ENCODE results near the gene FAM170B.

FAM170B gene

DNA sequence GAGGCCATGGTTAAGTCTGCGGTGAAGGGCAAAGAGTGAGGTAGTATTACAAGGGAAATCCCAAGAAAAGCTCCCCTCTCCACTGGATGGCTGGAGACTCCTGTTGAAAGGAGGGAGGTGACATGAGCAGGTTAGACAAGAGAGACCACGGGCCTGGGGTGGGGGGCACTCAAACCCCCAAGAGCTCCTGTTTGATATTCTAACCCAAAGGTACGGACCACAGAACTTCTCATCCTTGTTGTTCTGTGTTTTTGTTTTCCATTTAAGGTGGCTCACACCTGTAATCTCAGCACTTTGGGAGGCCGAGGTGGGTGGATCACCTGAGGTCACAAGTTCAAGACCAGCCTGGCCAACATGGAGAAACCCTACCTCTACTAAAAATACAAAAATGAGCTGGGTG, 30.1 kb downstream of the FAM170B start:
- no peak for DNase-seq (ENCODE audit: low read depth)

DNA sequence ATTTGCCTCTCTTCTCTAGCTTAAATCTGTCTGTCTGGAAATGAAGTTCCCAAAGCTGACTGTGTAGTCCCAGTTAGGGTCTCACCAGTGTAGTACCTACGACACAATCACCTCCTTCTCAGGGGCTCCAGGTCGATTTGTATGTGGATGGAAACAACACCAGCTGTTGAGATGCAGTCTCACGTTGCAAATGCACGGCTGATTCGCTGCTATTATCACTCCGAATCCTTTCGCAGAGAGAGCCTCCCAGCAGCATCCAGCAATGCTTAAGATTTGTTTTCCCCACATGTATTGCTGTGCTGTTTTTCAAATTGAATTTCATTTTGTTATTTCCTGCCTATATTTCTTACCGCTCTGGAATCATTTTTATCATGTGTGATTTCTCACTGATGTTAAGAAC, 34.8 kb downstream of the FAM170B start:
- no peak for DNase-seq (ENCODE audit: low read depth)

DNA sequence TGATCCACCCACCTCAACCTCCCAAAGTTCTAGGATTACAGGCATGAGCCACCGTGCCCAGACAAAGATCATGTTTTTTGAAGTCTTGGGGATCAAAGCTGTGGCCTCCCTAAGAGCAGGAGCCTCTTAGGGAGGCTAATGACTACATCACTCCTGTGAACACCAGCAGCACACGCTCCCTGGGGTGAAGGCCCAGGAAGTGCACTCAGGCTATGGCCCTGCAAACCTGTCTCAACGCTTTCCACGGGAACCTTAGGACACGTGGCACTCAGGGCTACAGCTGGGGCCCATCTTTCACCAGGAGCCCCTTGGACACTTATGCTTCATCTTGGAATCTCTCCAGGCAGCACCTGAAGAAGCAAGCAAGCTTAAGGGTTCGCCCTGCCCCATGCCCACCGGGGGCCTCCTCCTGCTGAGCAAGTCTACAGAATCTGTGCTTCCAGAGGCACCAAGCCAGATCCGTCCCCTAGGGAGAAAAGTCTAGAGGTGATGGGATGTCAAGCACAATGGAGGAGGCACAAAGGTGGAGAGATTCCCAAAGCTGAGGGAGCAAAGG, 36.9 kb downstream of the FAM170B start:
- no peak for DNase-seq (ENCODE audit: low read depth)

DNA sequence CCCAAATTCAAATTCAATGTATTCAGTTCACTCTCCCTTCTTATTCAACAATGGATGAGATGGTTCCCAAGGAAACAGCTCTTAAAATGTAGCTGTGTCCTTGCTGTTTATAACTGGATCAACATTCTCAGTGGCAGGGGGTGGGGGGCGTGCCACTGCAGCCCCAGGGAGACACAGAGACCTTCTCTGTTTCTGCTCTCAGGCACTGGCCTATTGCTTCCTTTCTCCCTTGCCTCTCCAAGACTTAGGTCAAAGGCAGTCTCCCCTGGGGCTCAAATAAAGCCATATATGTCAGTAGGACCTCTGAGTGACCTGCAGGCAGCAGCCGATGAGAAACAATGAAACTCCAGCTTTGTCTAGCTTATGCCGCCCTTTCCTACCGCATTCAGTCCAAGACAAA, 39.2 kb downstream of the FAM170B start:
- DNase-seq (ENCODE audit: low read depth), result no peak

DNA sequence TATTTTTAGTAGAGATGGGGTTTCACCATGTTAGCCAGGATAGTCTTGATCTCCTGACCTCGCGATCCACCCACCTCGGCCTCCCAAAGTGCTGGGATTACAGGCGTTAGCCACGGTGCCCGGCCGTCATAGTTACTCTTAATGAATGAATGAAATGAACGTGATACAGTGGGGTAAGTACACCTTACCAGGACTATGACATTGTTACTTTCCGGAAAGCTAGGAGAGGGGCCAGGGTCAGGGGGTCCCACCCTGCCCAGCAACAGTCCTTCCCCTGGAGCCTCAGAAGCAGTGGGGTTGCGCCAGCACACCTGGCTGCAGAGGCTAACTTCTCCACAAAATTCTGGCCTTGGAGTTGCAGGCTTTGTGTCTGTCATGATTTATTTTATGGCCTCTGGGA, 39.9 kb downstream of the FAM170B start:
- no peak for DNase-seq (ENCODE audit: low read depth)

DNA sequence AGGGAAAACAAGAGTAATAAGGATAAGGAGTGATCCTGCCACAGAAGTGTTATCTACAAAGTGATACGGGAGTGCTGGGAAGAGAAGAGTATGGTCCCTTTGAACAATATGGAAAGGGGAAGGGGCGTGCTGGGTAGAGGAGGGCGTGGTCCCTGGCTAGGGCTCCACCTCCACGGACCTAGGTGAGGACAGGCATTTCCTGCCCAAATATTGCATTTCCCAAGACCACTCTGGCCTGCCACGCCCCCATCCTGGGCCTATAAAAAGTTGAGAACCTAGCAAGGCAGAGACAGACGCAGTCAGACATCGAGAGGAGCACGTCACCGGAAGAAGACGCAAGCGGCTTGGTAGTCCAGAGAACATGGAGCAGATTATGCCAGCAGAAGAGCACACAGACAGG, 41.3 kb downstream of the FAM170B start:
- no peak for DNase-seq (ENCODE audit: low read depth)

DNA sequence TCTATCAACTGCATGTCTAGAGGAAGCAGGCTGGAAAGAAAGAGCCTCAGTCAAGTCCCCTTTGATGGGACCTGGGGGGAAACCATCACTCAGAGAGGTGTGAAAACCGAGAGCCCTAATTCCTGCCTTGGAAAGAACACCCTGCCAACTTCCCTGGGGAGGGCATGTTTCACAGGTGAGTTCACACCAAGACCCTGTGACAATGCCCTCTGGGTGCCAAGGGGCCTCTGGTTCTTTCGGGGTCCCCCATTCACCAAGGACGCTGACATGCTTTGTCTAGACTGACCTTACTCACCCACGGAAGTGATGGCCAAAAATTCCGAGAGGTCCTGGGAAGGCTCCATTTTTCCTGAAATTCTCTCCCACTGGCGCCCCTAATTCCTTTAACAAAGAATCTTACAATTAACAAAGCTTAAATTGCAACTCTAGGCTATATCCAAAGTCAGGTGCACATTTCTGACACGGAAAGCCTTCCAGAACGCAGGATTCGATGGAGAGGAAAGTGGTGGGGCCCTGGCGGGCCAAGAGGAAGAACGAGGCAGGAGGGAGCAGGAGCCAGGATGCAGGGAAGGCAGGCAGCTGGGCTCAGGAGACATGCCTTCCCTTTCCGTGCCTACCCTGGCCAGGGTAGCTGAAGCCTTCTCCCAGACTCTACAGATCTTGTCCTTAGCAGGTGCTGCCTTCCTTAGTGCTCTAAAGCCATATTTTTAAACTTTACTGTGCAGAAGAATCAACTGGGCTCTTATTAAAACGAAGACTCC, 42.2 kb downstream of the FAM170B start:
- DNase-seq (ENCODE audit: low read depth), result no peak

DNA sequence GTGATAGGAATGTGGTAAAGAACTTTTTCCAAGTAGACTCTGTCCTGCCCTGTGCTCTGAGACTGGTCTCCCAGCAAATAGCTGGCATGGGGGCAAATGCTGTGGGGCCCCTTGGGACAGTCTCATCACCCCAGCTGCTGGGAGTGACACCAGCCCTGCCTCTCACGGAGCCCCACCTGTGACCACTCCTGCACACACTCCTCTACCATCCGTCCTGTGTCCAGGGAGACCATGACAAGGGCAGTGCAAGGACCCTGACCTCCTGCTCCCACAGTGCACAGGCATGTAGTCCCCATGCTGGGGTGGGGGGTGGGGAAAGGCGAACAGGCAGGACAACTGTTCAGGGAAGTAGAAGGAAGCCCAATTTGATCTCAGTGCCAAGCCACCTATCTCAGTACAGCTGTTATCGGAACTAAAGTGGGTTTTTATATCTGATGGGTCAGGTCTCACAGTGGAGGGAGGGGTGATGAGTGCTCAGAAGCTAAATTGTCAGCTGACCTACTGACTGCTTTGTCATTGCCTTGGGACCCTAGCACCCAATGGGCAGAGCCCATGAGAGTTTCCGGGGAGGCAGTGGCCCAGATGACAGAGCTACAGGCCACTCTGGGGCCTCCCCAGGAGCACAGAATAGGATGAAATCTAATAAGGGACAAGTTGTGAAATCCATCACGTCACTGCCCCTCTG, 43.0 kb downstream of the FAM170B start:
- no peak for DNase-seq (ENCODE audit: low read depth)

DNA sequence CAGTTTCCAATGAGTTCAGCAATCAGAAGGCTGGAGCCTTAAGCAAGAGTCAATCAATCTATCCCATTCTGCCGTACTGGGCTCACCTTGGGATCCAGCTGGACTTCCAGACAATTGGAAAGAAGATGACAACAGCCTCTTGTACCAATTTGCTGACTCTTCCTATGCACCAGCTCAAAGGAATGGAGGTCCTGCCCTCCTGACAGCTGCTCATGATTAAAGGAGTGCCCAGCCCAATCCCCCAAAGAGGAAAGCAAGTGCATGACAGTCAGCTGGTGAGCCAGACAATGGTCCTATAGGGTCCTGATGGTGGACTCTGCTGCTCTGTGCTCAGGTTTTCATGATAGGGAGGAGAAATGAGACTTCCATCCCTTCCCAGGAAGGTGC, 43.6 kb downstream of the FAM170B start:
- DNase-seq (ENCODE audit: low read depth), result no peak

DNA sequence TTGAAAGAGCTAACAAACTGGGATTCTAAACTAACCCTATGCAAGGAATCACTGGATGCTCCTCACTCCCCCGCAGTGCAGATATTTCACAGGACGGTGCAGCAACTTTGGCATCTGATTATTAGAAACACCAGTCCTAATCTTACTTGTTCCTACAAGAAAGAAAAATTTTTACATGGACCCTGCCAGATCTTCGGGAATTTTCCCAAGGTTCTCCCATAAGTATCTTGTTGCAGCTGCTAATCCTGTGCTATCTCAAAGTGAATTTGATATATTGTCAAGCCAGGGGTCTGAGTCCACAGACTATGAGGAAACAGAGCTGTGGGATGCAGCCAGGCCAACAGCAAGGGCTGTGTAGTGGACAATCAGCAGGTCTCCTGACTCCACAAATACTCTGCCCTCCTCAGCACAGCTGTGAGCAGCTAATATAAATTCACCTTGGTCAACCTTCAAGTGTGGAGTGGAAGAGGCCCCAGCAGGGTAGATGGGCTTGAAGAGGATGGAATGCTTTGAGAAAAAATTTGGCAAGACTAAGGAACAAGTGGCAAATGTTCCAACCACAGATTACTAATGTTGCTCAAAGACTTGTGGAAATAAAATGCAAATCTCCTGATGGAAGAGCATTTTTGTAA, 44.1 kb downstream of the FAM170B start:
- no peak for DNase-seq (ENCODE audit: low read depth)

DNA sequence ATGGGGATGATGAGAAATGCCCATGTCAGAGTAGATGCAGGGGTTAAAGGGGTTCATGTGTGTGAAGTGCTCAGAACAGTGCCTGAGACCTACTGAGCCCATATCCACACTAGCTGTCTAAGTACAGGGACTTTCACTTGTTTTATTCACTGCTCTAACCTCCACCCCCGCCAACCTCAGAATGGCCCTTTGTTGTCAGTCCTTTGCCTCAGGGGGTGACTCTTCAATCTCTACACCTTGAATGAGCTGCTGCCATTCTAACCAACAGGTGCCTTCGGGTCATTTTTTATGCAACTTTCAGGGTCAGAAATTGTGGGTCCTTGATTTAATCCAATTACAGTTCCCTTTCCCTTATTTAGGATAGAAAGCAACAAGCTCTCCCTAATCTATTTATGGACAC, 44.7 kb downstream of the FAM170B start:
- DNase-seq (ENCODE audit: low read depth), result no peak

DNA sequence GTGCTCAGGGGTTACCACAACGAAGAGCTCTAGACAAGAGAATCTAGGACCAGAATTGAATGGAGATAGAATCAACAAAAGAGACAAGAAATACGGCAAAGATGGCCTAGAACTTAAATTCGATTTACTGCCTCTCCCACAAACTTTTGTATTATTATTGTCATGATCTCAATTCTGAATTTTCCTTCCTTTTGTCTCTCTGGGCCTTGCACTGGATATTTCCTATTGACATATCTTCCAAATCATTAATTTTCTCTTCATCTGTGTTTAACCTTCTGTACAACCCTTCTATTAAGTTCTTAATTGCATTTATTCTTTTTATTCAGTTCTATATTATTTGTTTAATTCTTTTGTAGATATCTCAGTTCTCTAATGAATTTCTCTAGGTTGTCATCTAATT, 46.9 kb downstream of the FAM170B start:
- DNase-seq (ENCODE audit: low read depth), result no peak

DNA sequence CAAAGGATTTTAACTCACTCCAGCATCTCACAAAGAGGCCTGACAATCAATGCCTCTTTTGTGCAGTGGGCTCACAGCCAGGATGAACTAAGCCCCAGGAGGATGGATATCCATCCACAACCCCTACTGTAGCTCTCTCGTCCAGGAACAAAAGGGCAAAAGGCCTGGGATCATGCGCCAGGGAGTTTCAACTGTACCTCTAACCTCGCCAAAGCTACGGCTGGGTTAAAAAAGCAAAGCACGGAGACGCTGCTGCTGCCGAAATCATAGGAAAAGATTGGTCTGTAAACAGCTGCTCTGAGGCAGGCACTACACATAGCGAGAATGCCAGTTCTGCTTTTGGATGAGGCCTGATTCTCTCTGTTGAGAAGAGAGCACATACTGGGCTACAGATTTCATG, 50.6 kb downstream of the FAM170B start:
- no peak for DNase-seq (ENCODE audit: low read depth)

DNA sequence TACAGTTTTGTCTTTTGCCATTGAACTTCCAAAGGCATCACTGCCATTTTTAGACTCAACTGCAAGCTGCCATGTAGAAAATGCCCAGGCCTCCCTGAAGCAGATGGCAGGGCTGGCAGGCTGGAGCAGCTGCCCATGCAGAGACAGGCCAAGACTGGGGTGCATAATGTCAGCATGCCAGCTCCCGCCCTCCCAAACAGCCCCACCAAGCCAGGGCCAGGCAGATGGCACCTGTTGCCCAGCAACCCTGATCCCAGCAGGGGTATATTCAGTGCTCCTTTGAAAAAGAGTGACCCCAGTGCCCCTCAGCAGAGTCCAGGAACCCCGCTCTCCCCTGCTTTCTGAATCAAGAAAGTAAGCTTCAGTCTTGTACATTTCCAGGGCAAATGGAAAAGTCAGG, 51.1 kb downstream of the FAM170B start:
- DNase-seq (ENCODE audit: low read depth), result no peak

DNA sequence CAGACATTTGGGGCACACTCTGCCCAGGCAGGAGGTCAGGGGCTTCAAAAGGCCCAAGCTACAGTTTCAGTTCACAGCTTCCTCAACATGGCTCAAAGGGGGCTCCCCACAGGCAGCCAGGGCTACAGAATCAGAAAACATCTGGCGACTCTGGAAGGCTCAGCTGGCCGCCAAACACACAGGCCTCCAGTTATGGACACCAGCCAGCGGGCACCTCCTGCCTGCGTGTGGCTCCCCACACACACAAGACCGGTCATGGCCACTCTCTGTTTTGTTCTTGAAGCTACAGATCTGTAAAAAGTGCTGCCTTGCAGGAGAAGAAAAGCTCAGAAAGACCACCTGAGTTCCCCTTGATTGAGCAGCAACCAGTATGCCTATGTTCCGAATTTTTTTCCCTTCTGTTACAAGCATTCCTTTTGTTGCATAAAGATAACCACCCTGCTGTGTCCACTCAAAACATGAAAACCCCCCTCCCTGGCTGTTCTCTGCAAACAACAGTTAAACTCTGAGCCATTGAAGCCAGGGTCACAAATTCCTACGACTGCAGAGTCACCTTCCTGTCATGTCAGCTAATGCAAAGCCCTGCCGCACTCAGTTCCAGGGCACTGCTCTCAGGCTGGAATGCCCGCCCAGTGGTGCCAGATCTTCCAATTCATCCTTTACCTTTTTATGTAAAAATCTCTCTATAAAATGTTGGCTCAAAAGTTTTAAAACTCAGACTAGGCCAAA, 52.1 kb downstream of the FAM170B start:
- DNase-seq (ENCODE audit: low read depth), result no peak

Data from HS-27A (cell line).